Upper lobe of left lung (tissue), 6 donors: ENCODE data around the gene MACROD2. TPM values are rescaled to one million over a fixed set of nuclear protein-coding genes. Genes with fewer than 3 reads are reported as not detected.

Experiments used
- ATAC-seq, 2 donors: fragments of 200-7000 bp; cut with Tn5 transposase; one replicate each; pipeline ENCODE4 v1.9.1; 2022; ENCODE audit warnings: mild to moderate bottlenecking in 2 of 2, moderate library complexity in 2 of 2; ENCODE audit not compliant: low FRiP score in 2 of 2
- DNase-seq, 2 donors: peaks; one replicate each; pipeline ENCODE4 v3.0.0-alpha.2; 2019 to 2020
- H3K27ac ChIP-seq, 4 donors: fragments of 200-600 bp; sonication (generic); one replicate each; pipeline ENCODE4 v1.5.1; 2016 to 2019
- H3K27me3 ChIP-seq, 4 donors: fragments of 200-600 bp; sonication (generic); one replicate each; pipeline ENCODE4 v1.5.1; 2017 to 2019
- H3K36me3 ChIP-seq, 4 donors: fragments of 200-600 bp; sonication (generic); one replicate each; pipeline ENCODE4 v1.5.1; 2016 to 2019
- H3K4me1 ChIP-seq, 4 donors: fragments of 200-600 bp; sonication (generic); one replicate each; pipeline ENCODE4 v1.5.1; 2018 to 2019
- H3K4me3 ChIP-seq, 4 donors: fragments of 200-600 bp; sonication (generic); one replicate each; pipeline ENCODE4 v1.5.1; 2017 to 2019; ENCODE audit warnings: mild to moderate bottlenecking in 2 of 4, moderate library complexity in 1 of 4
- H3K9me3 ChIP-seq, 4 donors: fragments of 200-600 bp; sonication (generic); one replicate each; pipeline ENCODE4 v1.5.1; 2018 to 2019
- CTCF ChIP-seq, 6 experiments: fragments of 450-650 bp in 4 of 6; fragments of 200-600 bp in 2 of 6; sonication (generic) in 2 of 6; IDR thresholded peaks; one replicate each; pipeline ENCODE4 v1.5.1; 2016 to 2019; ENCODE audit warnings: antibody characterized with exemption in 6 of 6
- EP300 ChIP-seq, 4 donors: sonication (generic); formaldehyde crosslinking; IDR thresholded peaks; one replicate each; pipeline ENCODE4 v1.5.1; 2017; ENCODE audit warnings: antibody characterized with exemption in 4 of 4, control low read depth in 2 of 4
- POLR2A ChIP-seq, 4 donors: fragments of 450-650 bp; IDR thresholded peaks; one replicate each; pipeline ENCODE4 v1.5.1; 2016 to 2017; ENCODE audit warnings: antibody characterized with exemption in 4 of 4, mild to moderate bottlenecking in 2 of 4
- POLR2AphosphoS5 ChIP-seq, 2 donors: sonication (generic); formaldehyde crosslinking; IDR thresholded peaks; one replicate each; pipeline ENCODE4 v1.5.1; 2017; ENCODE audit warnings: antibody characterized with exemption in 2 of 2
- WGBS, 2 donors: methylation state at CpG; one replicate each; pipeline ENCODE4 v1.1.5; 2017 to 2018; 5-methylcytosine and 5-hydroxymethylcytosine counted together
- total RNA-seq, 6 donors: library from RNA; depleted of rRNA in 4 of 6; stranded (reverse); fragments of >200 nt in 4 of 6; gene quantifications; one replicate each; pipeline versions ENCODE4 v1.1.0 to v1.2.1, GENCODE V29; 2016 to 2021
- donor health status: DM: no; HTN: no; CAD: no; lungs with moderate emphysema.
- donor health status: DM: no; HTN: yes; CAD: no; lungs with severe emphysema.

Gene MACROD2
- total RNA-seq, 6 donors from 2014 or later: 20.7 to 84.3 (median 36.3) TPM

DNA sequence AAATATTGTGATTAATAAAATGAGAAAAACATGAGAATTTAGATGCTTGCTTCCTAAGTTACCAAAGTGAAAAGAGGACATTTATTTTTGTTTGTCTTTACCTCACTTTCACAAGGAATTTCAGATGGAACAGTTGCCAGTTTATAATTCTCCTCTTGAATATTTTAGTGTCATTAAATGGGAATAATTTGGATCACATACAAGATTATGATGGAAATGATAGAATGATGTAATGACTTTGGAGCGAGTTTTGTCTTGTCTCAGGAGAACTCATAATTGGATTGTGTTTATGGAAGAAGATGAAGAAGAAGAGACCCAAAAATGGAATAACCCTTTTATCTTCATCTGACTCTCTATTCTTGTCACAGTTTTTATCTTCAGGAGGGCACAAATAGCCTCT, 515.0 kb downstream of the MACROD2 start:
- H3K36me3 ChIP-seq: no peaks in the 10 kb centered on the region
- no peaks in the 10 kb centered on the region for H3K9me3 ChIP-seq
- no peak overlapping the region for H3K4me3 ChIP-seq
- no peak overlapping the region for H3K27ac ChIP-seq
- 68 to 88% methylated on average over 1 of the region's 1 CpG for WGBS, 2 donors
- H3K4me1 ChIP-seq: no peaks in the 10 kb centered on the region
- H3K27me3 ChIP-seq: no peaks in the 10 kb centered on the region
- DNase-seq: no peak
- no peak for ATAC-seq
- TF ChIP-seq POLR2A (IDR thresholded peaks at IDR 0.05) (no peak), POLR2AphosphoS5 (IDR thresholded peaks at IDR 0.05) (no peak), CTCF (IDR thresholded peaks at IDR 0.05) (no peak), EP300 (IDR thresholded peaks at IDR 0.05) (no peak)

DNA sequence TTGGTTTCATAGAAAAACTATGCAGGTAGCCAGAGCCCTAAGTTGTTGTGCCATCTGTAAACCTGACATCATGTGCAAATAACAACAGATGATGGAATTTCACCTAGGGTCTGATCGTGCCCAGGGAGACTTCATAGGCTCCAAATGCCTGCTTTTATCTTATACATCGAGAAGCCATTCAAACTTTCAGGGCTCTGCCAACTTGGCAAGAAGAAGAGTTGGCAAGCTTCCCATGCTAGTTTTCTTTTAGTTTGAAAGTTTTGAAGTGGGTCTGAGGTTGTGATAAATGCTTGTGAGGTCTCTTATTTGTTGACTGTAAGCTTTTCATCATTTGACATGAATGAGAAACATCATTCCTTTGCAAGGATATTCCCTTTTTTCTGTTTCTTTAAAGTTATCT, 517.5 kb downstream of the MACROD2 start:
- TF ChIP-seq POLR2A (IDR thresholded peaks at IDR 0.05) (no peak), CTCF (IDR thresholded peaks at IDR 0.05) (no peak)
- ATAC-seq: no peak
- H3K4me3 ChIP-seq: no peak overlapping the region
- 0 to 2% methylated on average over 2 of the region's 2 CpGs for WGBS, 2 donors
- DNase-seq: no peak
- H3K9me3 ChIP-seq: no peaks in the 10 kb centered on the region
- no peak overlapping the region for H3K27ac ChIP-seq
- no peaks in the 10 kb centered on the region for H3K4me1 ChIP-seq
- H3K36me3 ChIP-seq: no peaks in the 10 kb centered on the region
- H3K27me3 ChIP-seq: no peaks in the 10 kb centered on the region

DNA sequence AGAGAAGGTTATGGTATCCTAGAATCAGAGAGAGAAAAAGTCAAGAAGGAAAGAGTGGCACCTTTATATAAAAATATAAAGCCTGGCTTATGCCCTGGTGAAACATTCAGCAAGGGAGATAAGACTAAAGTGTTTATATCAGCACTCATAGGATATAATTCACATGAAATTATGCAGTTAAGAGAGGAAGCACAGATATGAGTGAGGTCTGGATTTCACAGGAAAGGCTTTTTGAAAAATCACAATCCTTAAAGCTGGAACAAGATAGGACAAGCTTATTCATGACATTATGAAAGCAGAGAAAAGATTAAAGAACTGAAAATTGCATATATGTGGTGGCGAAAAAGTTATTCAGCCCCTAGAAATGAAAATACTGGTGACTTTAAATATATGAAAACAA, 523.3 kb downstream of the MACROD2 start:
- ATAC-seq (no peak), DNase-seq (no peak)
- Histone ChIP-seq H3K4me1 (no peaks in the 10 kb centered on the region), H3K9me3 (no peaks in the 10 kb centered on the region), H3K36me3 (no peaks in the 10 kb centered on the region), H3K27ac (no peak overlapping the region), H3K27me3 (no peaks in the 10 kb centered on the region), H3K4me3 (no peak overlapping the region)
- WGBS, 2 donors: 83 to 92% methylated on average over 1 of the region's 1 CpG
- no peak for TF ChIP-seq CTCF (IDR thresholded peaks at IDR 0.05)
- TF ChIP-seq POLR2AphosphoS5 (IDR thresholded peaks at IDR 0.05): no peak
- TF ChIP-seq POLR2A (IDR thresholded peaks at IDR 0.05): no peak
- no peak for TF ChIP-seq EP300 (IDR thresholded peaks at IDR 0.05)

DNA sequence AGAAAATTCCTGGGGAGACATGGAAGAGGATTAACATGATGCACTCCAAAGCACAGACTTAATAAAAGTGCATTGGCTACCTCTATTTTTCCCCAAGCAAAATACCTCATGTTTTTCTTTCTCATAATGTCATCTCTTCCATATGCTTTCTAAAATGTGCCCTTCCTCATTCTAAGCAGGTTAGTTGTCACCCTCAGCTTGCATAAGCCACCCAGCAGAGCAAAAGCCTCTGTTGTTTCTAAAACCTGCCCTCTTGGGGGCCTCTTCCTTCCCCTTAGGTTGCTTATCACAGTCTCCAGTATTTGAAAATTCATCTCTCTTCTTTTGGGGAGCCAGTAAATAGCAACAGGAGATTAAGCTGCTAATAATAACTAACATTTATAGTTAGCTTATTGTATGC, 525.7 kb downstream of the MACROD2 start:
- H3K4me3 ChIP-seq: no peak overlapping the region
- no peaks in the 10 kb centered on the region for H3K9me3 ChIP-seq
- TF ChIP-seq POLR2A (IDR thresholded peaks at IDR 0.05) (no peak), POLR2AphosphoS5 (IDR thresholded peaks at IDR 0.05) (no peak), EP300 (IDR thresholded peaks at IDR 0.05) (no peak), CTCF (IDR thresholded peaks at IDR 0.05) (no peak)
- no peaks in the 10 kb centered on the region for H3K36me3 ChIP-seq
- H3K27ac ChIP-seq: no peak overlapping the region
- H3K27me3 ChIP-seq: no peaks in the 10 kb centered on the region
- no peaks in the 10 kb centered on the region for H3K4me1 ChIP-seq
- DNase-seq (no peak), ATAC-seq (no peak)

GRCh38 chr20:14521436-14521835, 526.1 kb downstream of the MACROD2 start:
- Histone ChIP-seq H3K4me1 (no peaks in the 10 kb centered on the region), H3K27ac (no peak overlapping the region), H3K36me3 (no peaks in the 10 kb centered on the region), H3K27me3 (no peaks in the 10 kb centered on the region), H3K4me3 (no peak overlapping the region), H3K9me3 (no peaks in the 10 kb centered on the region)
- ATAC-seq (no peak), DNase-seq (no peak)
- no peak for TF ChIP-seq POLR2A (IDR thresholded peaks at IDR 0.05)
- TF ChIP-seq POLR2AphosphoS5 (IDR thresholded peaks at IDR 0.05): no peak
- WGBS, 2 donors: 78 to 80% methylated on average over 1 of the region's 1 CpG
